Cerebellar cortex (tissue), 1 donor: ENCODE data around the gene SPC24.

Experiments used
- DNase-seq: peaks from one replicate; pipeline ENCODE4 v3.0.0-alpha.2; 2015; ENCODE audit warnings: low spot score

SPC24 gene

GRCh38 chr19:11155373-11156120 lies at the start of gene SPC24:
Gene SPC24 (minus strand): TSS chr19:11155782. CDS start chr19:11155776, 6 bp downstream.
- DNase-seq: peak; percentile 99

- DNase-seq: no peak
Observed at GRCh38 chr19:11204943-11205349, 49.4 kb upstream of the SPC24 start.

GRCh38 chr19:11204076-11204602 lies 48.6 kb upstream of the SPC24 start:
- DNase-seq: no peak

GRCh38 chr19:11203194-11204075 lies 47.9 kb upstream of the SPC24 start:
- peak; percentile 50 for DNase-seq

GRCh38 chr19:11202488-11203193 lies 47.1 kb upstream of the SPC24 start:
- no peak for DNase-seq

GRCh38 chr19:11201791-11202190 lies 46.2 kb upstream of the SPC24 start:
- DNase-seq: no peak

GRCh38 chr19:11200931-11201330 lies 45.3 kb upstream of the SPC24 start:
- no peak for DNase-seq

- no peak for DNase-seq
Observed at GRCh38 chr19:11200015-11200574, 44.5 kb upstream of the SPC24 start.

GRCh38 chr19:11199517-11199916 lies 43.9 kb upstream of the SPC24 start:
- DNase-seq: no peak

GRCh38 chr19:11198769-11199424 lies 43.3 kb upstream of the SPC24 start:
- DNase-seq: no peak

GRCh38 chr19:11198175-11198534 lies 42.6 kb upstream of the SPC24 start:
- no peak for DNase-seq

- peak; percentile 46 for DNase-seq
Observed at GRCh38 chr19:11197291-11198174, 42.0 kb upstream of the SPC24 start, which contains the start of gene KANK2. Gene KANK2 (minus strand): TSS chr19:11197545. CDS start chr19:11194511, 3,034 bp downstream.

- no peak for DNase-seq
Observed at GRCh38 chr19:11196406-11197287, 41.1 kb upstream of the SPC24 start.

- DNase-seq: no peak
Observed at GRCh38 chr19:11195681-11196080, 40.1 kb upstream of the SPC24 start.

- no peak for DNase-seq
Observed at GRCh38 chr19:11194656-11195558, 39.3 kb upstream of the SPC24 start.

- no peak for DNase-seq
Observed at GRCh38 chr19:11194173-11194572, 38.6 kb upstream of the SPC24 start.

- DNase-seq: no peak
Observed at GRCh38 chr19:11192957-11193939, 37.7 kb upstream of the SPC24 start.
